ENCODE measurements around the gene ZNF283.

DNA sequence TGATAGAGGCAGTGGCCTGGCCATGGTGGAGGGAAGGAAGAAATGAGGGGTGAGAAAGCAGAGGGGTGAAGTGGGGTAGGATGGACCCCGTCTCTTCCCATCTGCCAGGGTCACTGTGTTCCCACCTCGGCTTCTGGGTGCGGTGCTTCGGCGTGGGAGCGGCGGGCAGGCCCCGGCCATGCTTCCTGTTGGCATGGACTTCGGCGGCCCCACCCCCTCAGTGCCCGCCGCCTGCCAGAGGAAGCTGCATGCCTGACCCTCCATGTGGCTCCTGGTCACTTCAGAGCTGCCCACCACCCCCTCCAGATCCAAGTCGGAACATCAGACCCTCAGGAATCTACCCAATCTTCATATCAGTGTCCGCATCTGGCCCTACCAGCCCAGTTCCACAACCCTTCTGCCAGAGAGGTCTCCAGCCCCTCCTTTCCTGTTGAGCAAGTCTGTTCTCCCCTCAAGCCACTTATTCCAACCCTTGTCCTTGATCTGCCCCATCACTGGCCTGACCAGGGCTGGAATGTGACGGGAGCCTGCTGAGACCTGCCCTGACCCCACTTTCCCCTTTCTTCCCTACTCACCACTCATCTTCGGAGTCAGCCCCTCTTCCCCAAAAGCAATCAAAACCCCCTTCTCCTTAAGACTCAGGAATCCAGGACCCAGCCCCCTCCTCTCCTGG, 47.8 kb upstream of the ZNF283 start:
- TF ChIP-seq, protein P1, sequence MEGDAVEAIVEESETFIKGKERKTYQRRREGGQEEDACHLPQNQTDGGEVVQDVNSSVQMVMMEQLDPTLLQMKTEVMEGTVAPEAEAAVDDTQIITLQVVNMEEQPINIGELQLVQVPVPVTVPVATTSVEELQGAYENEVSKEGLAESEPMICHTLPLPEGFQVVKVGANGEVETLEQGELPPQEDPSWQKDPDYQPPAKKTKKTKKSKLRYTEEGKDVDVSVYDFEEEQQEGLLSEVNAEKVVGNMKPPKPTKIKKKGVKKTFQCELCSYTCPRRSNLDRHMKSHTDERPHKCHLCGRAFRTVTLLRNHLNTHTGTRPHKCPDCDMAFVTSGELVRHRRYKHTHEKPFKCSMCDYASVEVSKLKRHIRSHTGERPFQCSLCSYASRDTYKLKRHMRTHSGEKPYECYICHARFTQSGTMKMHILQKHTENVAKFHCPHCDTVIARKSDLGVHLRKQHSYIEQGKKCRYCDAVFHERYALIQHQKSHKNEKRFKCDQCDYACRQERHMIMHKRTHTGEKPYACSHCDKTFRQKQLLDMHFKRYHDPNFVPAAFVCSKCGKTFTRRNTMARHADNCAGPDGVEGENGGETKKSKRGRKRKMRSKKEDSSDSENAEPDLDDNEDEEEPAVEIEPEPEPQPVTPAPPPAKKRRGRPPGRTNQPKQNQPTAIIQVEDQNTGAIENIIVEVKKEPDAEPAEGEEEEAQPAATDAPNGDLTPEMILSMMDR (IDR thresholded peaks at IDR 0.05) = no peak
- no peak for TF ChIP-seq EZH2 (IDR thresholded peaks at IDR 0.05; ENCODE audit: borderline replicate concordance, insufficient read depth, low read depth, low read length, poor library complexity, severe bottlenecking)
